ENCODE data around the gene MYB. TPM values are rescaled to one million over a fixed set of nuclear protein-coding genes. Genes with fewer than 3 reads are reported as not detected.

The MYB gene
- total and polyA plus RNA-seq, 2 of the 13 experiments (the other 11 are each of a cell fraction or from before 2014, with no cell fraction given), result 0.04 to 0.20 TPM

DNA sequence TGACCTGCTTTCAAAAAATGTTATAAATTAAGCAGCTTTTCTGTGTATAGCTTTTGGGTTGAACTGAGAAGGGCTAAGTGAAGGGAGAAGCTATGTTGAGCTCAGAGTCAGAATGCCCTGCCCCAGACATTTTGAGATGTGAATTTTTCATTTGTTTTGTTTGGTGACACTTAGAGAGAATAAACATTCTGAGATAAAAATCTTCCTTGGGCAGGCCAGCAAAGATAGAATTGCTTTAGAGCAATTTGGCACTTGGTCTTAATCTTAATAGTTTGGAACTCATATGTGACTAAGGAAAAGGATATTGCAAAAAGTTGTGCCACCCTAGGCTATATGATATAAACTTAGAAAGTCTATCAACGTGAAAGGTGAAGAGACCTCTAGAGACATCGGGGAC is 30.2 kb downstream of the MYB start:
- ChIA-PET POLR2A (no interaction called here), CTCF (ENCODE audit: low intra/inter-chr PET ratio, low total read pairs) (no interaction called here)
- no peak overlapping the region for H3K9ac ChIP-seq (ENCODE audit: insufficient read depth, low read depth, low read length)
- no peak for DNase-seq (ENCODE audit: low spot score)
- WGBS (ENCODE audit: low lambda C conversion rate), result 55% methylated on average over 2 of the region's 2 CpGs
- in situ Hi-C loops (cut with HindIII; ENCODE audit: extremely low pct_ligation_motif_present, low pct_unique_long_range_greater_than_20kb), result no loop called here
- ATAC-seq, result no peak
- peaks cover 0 to 4% of the 10 kb centered on the region in 2 experiments; a peak in 2 of 5 replicates for H3K27me3 ChIP-seq (ENCODE audit: control insufficient read depth in 1 of 2, insufficient read depth in 2 of 2, low read length in 2 of 2)
- H3K36me3 ChIP-seq (replicated peaks in 1 of 2; ENCODE audit: control insufficient read depth in 1 of 2, insufficient read depth in 2 of 2, low read length in 2 of 2), result no peaks in the 10 kb centered on the region
- H3K79me2 ChIP-seq (ENCODE audit: insufficient read depth, low read length), result no peaks in the 10 kb centered on the region
- H4K20me1 ChIP-seq (ENCODE audit: insufficient read depth, low read length), result no peaks in the 10 kb centered on the region
- intact Hi-C loops (cut with micrococcal nuclease; ENCODE audit: unreplicated experiment), result no loop called here
- H3K27ac ChIP-seq (ENCODE audit: extremely low read length, insufficient read depth, low read length), result no peak overlapping the region
- H3K4me2 ChIP-seq (ENCODE audit: low read depth, low read length), result no peak overlapping the region
- no peaks in the 10 kb centered on the region for H3K4me1 ChIP-seq (ENCODE audit: insufficient read depth, low read length)
- H3K9me3 ChIP-seq (ENCODE audit: low read length), result no peaks in the 10 kb centered on the region
- H2AFZ ChIP-seq (ENCODE audit: low read length), result no peak overlapping the region
- TF ChIP-seq DNMT3B (CRISPR knock-in tag; conservative IDR thresholded peaks at IDR 0.05) (no peak), ZMYM2 (CRISPR knock-in tag; IDR thresholded peaks at IDR 0.05) (no peak), ADNP (CRISPR knock-in tag; IDR thresholded peaks at IDR 0.05) (no peak), DNMT1 (CRISPR knock-in tag; IDR thresholded peaks at IDR 0.05) (no peak), ZNF75D (CRISPR knock-in tag; IDR thresholded peaks at IDR 0.05; ENCODE audit: borderline replicate concordance) (no peak), FLYWCH1 (CRISPR knock-in tag; IDR thresholded peaks at IDR 0.05) (no peak), ZNF563 (CRISPR knock-in tag; IDR thresholded peaks at IDR 0.05) (no peak), RBM22 (optimal IDR thresholded peaks at IDR 0.05; ENCODE audit: low read length) (no peak), EHMT2 (IDR thresholded peaks at IDR 0.05; ENCODE audit: borderline replicate concordance, low read depth, low read length) (no peak), NR2F6 (IDR thresholded peaks at IDR 0.05) (no peak), NR2F6 (CRISPR knock-in tag; IDR thresholded peaks at IDR 0.05) (no peak), PPARG (CRISPR knock-in tag; conservative IDR thresholded peaks at IDR 0.05) (no peak), SYNCRIP (IDR thresholded peaks at IDR 0.05; ENCODE audit: insufficient read depth, low read depth, low read length) (no peak), MZF1 (CRISPR knock-in tag; IDR thresholded peaks at IDR 0.05; ENCODE audit: borderline replicate concordance) (no peak), AGO2 (optimal IDR thresholded peaks at IDR 0.05; ENCODE audit: low read depth, low read length) (no peak), ZNF7 (CRISPR knock-in tag; IDR thresholded peaks at IDR 0.05) (no peak), ZSCAN9 (CRISPR knock-in tag; IDR thresholded peaks at IDR 0.05; ENCODE audit: borderline replicate concordance) (no peak), PLRG1 (conservative IDR thresholded peaks at IDR 0.05) (no peak), CREM (IDR thresholded peaks at IDR 0.05) (no peak), CREM (CRISPR knock-in tag; IDR thresholded peaks at IDR 0.05) (no peak)
- TF ChIP-seq, protein P1, sequence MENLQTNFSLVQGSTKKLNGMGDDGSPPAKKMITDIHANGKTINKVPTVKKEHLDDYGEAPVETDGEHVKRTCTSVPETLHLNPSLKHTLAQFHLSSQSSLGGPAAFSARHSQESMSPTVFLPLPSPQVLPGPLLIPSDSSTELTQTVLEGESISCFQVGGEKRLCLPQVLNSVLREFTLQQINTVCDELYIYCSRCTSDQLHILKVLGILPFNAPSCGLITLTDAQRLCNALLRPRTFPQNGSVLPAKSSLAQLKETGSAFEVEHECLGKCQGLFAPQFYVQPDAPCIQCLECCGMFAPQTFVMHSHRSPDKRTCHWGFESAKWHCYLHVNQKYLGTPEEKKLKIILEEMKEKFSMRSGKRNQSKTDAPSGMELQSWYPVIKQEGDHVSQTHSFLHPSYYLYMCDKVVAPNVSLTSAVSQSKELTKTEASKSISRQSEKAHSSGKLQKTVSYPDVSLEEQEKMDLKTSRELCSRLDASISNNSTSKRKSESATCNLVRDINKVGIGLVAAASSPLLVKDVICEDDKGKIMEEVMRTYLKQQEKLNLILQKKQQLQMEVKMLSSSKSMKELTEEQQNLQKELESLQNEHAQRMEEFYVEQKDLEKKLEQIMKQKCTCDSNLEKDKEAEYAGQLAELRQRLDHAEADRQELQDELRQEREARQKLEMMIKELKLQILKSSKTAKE (CRISPR knock-in tag; IDR thresholded peaks at IDR 0.05; ENCODE audit: borderline replicate concordance), result no peak
- TF ChIP-seq, protein P2, sequence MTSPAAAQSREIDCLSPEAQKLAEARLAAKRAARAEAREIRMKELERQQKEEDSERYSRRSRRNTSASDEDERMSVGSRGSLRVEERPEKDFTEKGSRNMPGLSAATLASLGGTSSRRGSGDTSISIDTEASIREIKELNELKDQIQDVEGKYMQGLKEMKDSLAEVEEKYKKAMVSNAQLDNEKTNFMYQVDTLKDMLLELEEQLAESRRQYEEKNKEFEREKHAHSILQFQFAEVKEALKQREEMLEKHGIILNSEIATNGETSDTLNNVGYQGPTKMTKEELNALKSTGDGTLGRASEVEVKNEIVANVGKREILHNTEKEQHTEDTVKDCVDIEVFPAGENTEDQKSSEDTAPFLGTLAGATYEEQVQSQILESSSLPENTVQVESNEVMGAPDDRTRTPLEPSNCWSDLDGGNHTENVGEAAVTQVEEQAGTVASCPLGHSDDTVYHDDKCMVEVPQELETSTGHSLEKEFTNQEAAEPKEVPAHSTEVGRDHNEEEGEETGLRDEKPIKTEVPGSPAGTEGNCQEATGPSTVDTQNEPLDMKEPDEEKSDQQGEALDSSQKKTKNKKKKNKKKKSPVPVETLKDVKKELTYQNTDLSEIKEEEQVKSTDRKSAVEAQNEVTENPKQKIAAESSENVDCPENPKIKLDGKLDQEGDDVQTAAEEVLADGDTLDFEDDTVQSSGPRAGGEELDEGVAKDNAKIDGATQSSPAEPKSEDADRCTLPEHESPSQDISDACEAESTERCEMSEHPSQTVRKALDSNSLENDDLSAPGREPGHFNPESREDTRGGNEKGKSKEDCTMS (CRISPR knock-in tag; conservative IDR thresholded peaks at IDR 0.05), result no peak
- FAIRE-seq, result no peak
- BruUV-seq (replicated peaks), result no TSS peak
- no peak overlapping the region for H3K4me3 ChIP-seq (replicated peaks in 1 of 3; ENCODE audit: insufficient read depth in 1 of 3, low read depth in 2 of 3, low read length in 3 of 3)
